C4-2B (cell line): Measurements from ENCODE around the gene TBX2.

ENCODE experiments used
- H3K27ac ChIP-seq: fragments of 450-650 bp; 2 replicates; pipeline ENCODE4 v1.5.1; 2017
- CTCF ChIP-seq: fragments of 450-650 bp; conservative IDR thresholded peaks from 2 replicates; pipeline ENCODE4 v1.5.1; 2017; ENCODE audit warnings: mild to moderate bottlenecking
- ZFX ChIP-seq: fragments of 450-650 bp; IDR thresholded peaks from 2 replicates; pipeline ENCODE4 v1.6.1; 2017

Gene TBX2

GRCh38 chr17:61385577-61386236 is 13.9 kb upstream of the TBX2 start:
- TF ChIP-seq ZFX: no peak
- no peak for TF ChIP-seq CTCF
- H3K27ac ChIP-seq: no peak overlapping the region

- H3K27ac ChIP-seq: no peak overlapping the region
- no peak for TF ChIP-seq CTCF
- TF ChIP-seq ZFX: no peak
These were observed 13.4 kb upstream of the TBX2 start for GRCh38 chr17:61386251-61386650.

GRCh38 chr17:61387011-61387410 is 12.6 kb upstream of the TBX2 start:
- TF ChIP-seq CTCF (no peak), ZFX (no peak)
- H3K27ac ChIP-seq: no peak overlapping the region

GRCh38 chr17:61387511-61388305 is 11.9 kb upstream of the TBX2 start:
- no peak for TF ChIP-seq CTCF
- H3K27ac ChIP-seq: no peak overlapping the region

- TF ChIP-seq ZFX (no peak), CTCF (no peak)
- H3K27ac ChIP-seq: no peak overlapping the region
These were observed 10.9 kb upstream of the TBX2 start for GRCh38 chr17:61388561-61389356.

- TF ChIP-seq CTCF (peak; percentile 98), ZFX (no peak)
- no peak overlapping the region for H3K27ac ChIP-seq
These were observed 9.8 kb upstream of the TBX2 start for GRCh38 chr17:61389670-61390478.
